Mesothelial cell of epicardium (in vitro differentiated cells): ENCODE results near the gene NEUROD2. TPM values are rescaled to one million over a fixed set of nuclear protein-coding genes. Genes with fewer than 3 reads are reported as not detected.

Source experiments
- DNase-seq, 2 experiments: peaks; one replicate each; pipeline ENCODE4 v3.0.0; 2021; ENCODE audit warnings: low spot score in 2 of 2; ENCODE audit not compliant: unreplicated experiment in 2 of 2
- H3K27ac Mint-ChIP-seq: 2 replicates; pipeline ENCODE4 v1.8.0; 2021; ENCODE audit warnings: mixed read lengths
- H3K27me3 Mint-ChIP-seq: 2 replicates; pipeline ENCODE4 v1.8.0; 2021; ENCODE audit warnings: low read depth, mixed read lengths
- H3K36me3 Mint-ChIP-seq: 2 replicates; pipeline ENCODE4 v1.8.0; 2021; ENCODE audit warnings: mixed read lengths
- H3K4me1 Mint-ChIP-seq: 2 replicates; pipeline ENCODE4 v1.8.0; 2021; ENCODE audit warnings: mixed read lengths
- H3K4me3 Mint-ChIP-seq: 2 replicates; pipeline ENCODE4 v1.8.0; 2021; ENCODE audit warnings: mild to moderate bottlenecking, moderate library complexity, mixed read lengths
- H3K9me3 Mint-ChIP-seq: 2 replicates; pipeline ENCODE4 v1.8.0; 2021; ENCODE audit warnings: mixed read lengths
- total RNA-seq: library from RNA; stranded (reverse); gene quantifications from 3 replicates; pipeline ENCODE4 v1.2.1, GENCODE V29; 2021
- TF ChIP-seq, protein P1 (sequence below): fragments of 200-600 bp; sonication (generic); IDR thresholded peaks from one replicate; pipeline ENCODE4 v1.5.0; 2021; ENCODE audit warnings: antibody characterized with exemption; ENCODE audit not compliant: unreplicated experiment

The NEUROD2 gene
- total RNA-seq, 1 donor from 2014 or later = not detected

DNA sequence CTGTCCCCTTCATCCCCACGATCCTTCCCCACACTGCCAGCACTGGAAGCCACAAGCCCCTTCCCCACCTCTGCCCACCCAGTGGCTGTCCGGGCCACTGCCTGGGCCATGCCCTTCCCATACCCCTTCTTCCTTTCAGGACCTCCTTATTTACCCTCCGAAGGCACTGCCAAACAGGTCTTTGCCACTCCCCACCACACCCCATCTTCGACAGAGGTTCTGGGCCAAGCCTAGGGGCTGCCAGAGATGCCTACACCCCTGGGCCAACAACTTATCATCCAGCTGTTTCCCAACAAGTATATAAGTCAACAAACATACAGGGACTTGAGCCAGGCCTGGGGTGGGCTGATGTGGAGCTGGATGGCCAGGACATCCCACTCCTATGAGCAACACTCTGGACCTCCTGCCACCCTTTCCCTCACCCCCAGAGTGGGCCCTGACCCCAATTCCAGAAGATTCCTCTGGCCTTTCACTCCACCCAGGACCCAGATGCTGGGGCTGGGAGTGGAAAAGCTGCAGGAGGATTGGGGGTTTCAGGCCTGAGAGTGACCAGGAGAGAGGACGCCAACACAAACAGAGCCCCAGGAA, 17.6 kb upstream of the NEUROD2 start:
- TF ChIP-seq, protein P1, sequence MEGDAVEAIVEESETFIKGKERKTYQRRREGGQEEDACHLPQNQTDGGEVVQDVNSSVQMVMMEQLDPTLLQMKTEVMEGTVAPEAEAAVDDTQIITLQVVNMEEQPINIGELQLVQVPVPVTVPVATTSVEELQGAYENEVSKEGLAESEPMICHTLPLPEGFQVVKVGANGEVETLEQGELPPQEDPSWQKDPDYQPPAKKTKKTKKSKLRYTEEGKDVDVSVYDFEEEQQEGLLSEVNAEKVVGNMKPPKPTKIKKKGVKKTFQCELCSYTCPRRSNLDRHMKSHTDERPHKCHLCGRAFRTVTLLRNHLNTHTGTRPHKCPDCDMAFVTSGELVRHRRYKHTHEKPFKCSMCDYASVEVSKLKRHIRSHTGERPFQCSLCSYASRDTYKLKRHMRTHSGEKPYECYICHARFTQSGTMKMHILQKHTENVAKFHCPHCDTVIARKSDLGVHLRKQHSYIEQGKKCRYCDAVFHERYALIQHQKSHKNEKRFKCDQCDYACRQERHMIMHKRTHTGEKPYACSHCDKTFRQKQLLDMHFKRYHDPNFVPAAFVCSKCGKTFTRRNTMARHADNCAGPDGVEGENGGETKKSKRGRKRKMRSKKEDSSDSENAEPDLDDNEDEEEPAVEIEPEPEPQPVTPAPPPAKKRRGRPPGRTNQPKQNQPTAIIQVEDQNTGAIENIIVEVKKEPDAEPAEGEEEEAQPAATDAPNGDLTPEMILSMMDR = no peak
- no peak for DNase-seq
- Mint-ChIP-seq H3K27ac (no peak overlapping the region), H3K4me3 (peak overlapping the region; percentile 65), H3K4me1 (peaks cover 19% of the 10 kb centered on the region), H3K27me3 (peaks cover 86% of the 10 kb centered on the region), H3K9me3 (no peaks in the 10 kb centered on the region), H3K36me3 (no peaks in the 10 kb centered on the region)

DNA sequence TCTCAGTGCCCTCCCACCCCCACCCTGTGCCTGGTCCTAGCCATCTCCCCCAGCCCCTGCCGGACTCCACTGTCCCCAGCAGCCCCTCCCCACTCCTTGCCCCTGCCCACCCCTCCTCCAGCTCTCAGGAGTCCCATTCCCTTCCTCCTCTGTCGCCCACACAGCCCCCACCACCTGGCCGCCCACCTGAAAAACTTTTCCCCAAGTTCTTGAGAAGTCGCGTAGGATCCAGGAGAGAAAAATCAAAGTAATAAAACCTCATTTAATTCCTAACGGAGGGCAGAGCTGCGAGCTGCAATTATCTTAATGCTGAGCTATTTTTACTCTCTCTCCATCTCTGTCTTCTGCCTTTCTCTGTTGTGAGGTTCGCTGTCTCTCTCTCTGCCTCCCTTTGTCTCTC, 16.6 kb upstream of the NEUROD2 start:
- TF ChIP-seq, protein P1 = no peak
- no peak for DNase-seq
- Mint-ChIP-seq H3K4me1 (peaks cover 19% of the 10 kb centered on the region), H3K27ac (no peak overlapping the region), H3K36me3 (no peaks in the 10 kb centered on the region), H3K27me3 (peaks cover 86% of the 10 kb centered on the region), H3K9me3 (no peaks in the 10 kb centered on the region), H3K4me3 (no peak overlapping the region)

DNA sequence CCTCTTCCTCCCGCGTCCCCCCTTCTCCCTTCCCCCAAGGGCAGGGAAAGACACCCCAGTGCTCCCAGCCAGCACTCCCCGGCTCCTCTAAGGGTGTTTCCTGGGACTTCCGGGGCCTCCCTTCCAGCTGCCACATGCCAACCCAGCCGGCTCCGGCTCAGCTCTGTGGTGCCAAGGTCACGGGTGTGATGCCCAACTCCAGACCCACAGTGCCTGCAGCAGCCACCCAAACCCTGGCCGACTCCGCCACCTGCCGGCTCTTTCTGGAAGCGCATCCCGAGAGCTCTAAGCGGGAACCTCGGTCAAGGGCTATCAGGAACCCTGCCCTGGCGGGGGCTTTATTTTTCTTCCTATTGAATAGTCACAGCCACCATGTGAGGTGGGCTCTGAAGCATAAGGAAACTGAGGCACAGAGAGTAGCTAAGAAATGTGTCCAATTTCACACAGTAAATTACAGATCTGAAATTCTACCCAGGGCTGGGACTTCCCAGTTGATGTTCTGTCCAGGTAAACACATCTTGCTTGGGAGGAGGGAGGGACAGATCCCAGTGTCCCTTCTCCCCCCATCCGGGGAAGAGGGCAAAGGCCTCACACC, 15.7 kb upstream of the NEUROD2 start:
- TF ChIP-seq, protein P1 = peak; percentile 95
- DNase-seq = peak; percentile 51 to 90
- no peaks in the 10 kb centered on the region for H3K9me3 Mint-ChIP-seq
- H3K4me1 Mint-ChIP-seq = peaks cover 19% of the 10 kb centered on the region
- peaks cover 86% of the 10 kb centered on the region for H3K27me3 Mint-ChIP-seq
- no peak overlapping the region for H3K27ac Mint-ChIP-seq
- H3K36me3 Mint-ChIP-seq = no peaks in the 10 kb centered on the region
- no peak overlapping the region for H3K4me3 Mint-ChIP-seq

DNA sequence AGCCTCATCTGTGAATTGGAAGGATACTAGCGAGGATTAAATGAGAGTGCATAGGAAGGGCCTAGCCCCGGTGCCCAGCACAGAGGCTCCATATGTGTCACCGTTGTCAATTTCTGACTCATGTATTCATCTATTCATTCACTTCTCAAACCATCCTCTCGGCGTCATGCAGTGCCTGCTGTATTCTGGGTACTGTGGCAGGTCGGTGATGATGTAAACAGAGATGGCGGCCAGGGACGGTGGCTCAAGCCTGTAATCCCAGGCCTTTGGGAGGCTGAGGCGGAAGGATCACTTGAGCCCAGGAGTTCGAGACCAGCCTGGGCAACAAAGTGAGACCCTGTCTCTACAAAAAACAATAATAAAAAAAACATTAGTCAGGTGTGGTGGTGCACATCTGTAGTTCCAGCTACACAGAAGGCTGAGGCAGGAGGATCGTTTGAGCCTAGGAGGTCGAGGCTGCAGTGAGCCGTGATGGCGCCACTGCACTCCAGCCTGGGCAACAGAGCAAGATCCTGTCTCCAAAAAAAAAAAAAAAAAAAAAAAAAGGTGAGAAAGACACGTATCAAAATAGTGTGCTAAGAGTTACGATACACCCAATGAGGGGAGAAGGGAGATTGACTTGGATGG, 14.8 kb upstream of the NEUROD2 start:
- H3K4me1 Mint-ChIP-seq = peaks cover 14% of the 10 kb centered on the region
- no peaks in the 10 kb centered on the region for H3K9me3 Mint-ChIP-seq
- TF ChIP-seq, protein P1 = no peak
- peaks cover 81% of the 10 kb centered on the region for H3K27me3 Mint-ChIP-seq
- H3K36me3 Mint-ChIP-seq = no peaks in the 10 kb centered on the region
- H3K27ac Mint-ChIP-seq = no peak overlapping the region
- DNase-seq = no peak
- no peak overlapping the region for H3K4me3 Mint-ChIP-seq

DNA sequence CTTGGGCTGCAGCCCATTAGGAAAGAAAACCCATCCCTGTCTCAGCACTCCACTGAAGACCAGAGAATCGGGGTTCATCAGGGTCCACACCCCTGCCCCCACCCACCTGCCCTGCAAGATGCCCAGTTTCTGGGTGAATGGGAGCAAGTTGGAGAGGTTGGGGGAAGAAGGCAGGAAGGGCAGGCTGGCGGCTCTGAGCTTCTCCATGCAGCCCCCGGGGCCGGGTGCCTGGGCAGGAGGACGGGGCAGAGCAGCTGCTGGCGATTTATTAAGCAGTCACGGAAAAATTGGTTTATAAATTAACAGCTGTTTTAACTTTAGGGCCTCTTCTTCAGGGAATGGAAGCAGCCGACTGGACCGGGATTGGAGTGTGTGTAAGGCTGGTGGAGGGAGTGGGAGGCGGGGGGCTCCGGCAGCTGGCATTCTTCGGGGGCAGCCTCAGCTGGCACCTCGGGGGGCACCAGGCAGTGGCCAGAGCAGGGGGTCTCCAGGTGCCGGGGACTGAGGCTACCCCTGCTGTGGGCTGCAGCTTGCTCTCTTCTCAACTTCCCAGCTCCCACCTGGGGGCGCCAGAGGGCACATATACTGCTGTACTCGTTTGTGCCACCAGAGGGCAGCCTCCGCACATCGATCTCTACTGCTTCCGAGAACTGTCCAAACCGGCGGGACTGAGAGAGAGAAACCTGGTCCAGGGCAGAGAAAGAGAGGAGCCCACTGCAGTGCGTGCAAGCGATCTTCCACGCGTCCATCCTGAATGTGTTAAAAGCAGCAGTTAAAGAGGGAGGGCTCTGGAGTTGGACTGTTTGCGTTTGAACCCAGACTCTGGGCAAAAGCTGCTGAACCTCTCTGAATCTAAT, 14.0 kb upstream of the NEUROD2 start:
- TF ChIP-seq, protein P1 = peak; percentile 100
- Mint-ChIP-seq H3K27ac (no peak overlapping the region), H3K4me3 (no peak overlapping the region), H3K9me3 (no peaks in the 10 kb centered on the region), H3K4me1 (peaks cover 13% of the 10 kb centered on the region), H3K36me3 (no peaks in the 10 kb centered on the region), H3K27me3 (peaks cover 82% of the 10 kb centered on the region)
- peak; percentile 80 to 99 for DNase-seq
